NCI-H774 (cell line): ENCODE results near the gene NUAK1.

Experiments used
- DNase-seq: peaks from one replicate; lab custom pipeline; 2025; lab: John Stamatoyannopoulos, UW

The NUAK1 gene

DNA sequence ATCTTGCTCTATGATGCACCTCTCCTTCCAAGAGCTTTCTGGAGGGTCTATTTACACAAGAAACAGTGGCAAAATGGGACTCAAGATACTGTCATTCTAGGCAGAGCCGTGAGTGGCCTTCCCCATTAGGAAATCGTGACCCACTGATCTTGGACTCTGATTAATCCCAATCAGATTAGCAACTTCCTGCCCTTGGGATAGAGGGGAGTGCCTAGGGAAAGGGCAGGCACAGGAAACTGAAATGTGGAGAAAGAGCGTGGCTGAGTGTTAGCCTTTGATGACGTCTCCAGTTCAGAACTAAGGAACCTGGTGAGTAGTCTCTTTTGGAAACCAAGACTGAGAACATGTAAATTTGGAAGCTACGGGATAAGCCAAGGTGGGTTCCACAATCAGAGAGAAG lies 76.1 kb downstream of the NUAK1 start:
- no peak for DNase-seq

DNA sequence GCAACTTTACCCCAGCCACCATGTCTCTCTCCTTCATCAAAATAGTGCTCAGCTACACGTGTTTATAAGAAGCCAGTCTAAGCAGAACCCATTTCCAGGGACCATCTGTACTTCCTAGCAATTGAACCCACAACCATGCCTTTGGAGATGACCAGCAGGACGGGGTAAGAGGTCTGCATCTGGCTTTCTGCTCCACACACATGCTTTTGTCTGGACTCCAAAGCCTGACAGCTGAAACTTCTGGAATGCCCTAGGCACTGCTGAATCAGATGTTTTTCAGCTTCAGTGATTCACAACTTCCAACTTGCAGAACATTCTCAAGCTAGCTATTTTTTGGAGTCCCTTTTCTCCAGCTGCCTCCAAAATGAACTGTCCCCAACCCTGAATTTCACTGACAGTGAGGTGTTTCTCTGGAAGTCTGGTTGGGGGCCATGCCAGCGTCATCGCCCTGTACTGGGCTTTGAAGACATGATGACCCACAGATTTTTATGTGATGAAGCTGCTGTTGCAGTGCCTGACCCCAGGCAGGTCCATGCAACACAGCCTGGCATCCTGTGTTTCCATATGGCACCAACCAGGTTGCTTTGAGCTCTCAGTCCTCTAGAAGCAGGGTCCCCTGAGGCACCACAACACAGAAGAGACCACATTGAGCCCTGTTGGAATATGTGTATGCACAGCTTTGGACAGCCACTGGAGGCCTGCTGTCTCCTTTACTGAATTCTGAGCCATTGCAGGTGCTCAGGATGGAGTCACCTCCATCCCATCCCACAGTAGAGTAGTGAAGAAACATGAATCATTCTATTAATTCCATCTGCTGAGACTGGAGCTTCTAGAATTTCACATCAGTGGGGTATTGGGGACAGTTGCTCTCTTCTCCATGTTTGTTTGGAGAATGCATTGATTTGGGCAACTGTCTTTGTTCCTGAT lies 80.2 kb downstream of the NUAK1 start:
- DNase-seq: no peak

DNA sequence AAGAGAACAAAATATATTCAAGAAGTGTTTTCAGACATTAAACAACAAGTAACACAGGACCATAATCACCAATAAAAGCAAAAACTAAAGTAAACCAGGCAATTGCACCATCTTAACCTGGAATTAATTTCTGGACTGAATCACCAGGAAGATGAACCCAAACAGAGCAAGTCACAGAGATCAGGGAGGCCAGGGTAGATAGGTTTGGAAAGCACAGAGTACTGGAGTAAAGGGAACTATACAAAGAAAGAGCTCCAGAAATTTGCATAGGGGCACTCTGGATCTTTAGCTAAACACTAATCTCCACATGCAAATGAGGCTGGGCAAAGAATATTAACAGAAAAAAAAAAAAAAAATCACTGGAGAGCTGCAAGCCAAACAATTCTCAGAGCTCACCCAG lies 84.7 kb downstream of the NUAK1 start:
- no peak for DNase-seq

DNA sequence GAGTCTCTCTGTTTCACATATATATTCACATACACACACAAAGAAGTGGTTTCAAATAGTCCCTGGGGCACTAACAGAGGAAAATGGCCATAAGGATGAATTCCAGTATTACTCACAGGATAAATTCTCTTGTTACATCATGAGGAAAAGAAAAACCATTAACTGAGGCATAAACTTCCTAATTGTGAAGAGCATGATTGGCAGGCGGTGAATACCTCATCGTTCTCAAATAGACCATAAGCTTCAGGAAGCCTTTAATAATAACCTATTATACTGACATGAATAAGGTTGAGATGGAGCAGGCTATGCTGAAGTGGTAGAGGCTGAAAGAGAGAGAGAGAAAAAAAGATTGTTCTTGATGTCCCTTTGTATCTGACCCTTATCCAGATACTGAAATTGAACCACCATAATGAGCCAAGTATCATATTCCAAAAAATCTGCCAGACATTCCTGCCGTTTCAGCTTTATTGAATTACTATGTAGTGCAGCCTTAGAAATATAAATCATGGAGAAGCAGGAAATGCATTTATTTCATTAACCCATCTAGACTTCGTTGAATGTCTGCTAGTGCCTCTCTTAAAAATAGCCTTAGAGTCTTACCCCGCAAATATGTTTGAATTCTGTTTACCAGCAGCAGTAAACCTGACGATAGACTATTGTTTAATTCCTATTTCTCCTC lies 86.8 kb downstream of the NUAK1 start:
- DNase-seq: no peak

DNA sequence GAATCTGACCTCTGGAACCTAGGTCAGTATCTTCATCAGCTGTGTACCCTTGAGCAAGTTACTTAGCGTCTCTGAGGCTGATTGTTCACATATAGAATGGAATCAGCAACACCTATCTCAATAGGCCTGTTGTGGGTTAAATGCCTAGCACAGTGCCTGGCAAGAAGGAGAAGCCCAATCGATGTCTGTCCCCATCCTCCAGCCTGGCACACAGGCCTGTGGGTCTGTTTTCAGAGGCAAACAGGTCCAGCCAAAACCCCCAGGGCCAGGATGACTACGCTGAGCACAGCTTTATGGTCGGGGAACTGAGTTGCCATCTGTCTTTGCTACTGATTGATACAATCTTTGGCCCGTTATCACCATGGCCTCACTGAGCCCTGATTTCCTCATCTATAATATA lies 89.2 kb downstream of the NUAK1 start:
- DNase-seq: no peak

DNA sequence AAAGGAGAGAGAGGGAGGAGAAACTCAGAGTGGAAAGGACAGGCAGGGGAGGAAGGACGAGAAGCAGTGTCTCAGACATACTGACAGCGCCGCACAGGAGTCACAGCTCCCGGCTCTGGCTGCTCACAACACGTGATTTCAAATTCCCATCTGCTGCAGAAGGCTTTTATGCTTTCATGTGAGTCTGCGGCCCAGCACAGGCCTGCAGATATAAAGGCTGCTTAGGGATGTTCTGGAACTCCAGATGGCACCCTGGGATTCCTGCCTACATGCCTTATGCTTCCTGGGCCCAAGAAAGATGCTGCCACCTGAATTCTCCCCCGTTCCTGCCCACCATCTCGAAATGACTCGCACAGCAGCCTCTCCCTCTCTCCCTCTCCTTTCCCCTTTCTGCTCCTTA lies 89.6 kb downstream of the NUAK1 start:
- no peak for DNase-seq

DNA sequence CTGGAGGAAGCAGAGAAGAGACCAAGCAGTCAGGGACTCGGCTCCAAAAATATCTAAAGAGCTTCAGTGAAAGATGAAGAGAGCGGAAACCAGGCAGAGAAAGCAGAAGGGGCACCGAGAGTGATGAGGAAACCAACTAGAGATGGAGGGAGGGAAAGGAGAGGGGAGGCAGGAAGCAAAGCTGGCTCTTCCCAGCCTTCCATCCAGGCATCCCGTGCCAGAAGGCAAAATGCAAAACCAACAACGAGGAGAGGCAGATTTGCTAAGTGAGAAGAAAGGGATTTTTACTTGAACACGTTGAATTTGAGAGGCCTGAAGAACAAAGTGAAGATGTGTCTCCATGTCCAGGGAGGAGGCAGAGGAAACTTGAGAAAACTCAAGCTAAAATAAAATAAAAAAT lies 90.1 kb downstream of the NUAK1 start:
- DNase-seq: no peak

DNA sequence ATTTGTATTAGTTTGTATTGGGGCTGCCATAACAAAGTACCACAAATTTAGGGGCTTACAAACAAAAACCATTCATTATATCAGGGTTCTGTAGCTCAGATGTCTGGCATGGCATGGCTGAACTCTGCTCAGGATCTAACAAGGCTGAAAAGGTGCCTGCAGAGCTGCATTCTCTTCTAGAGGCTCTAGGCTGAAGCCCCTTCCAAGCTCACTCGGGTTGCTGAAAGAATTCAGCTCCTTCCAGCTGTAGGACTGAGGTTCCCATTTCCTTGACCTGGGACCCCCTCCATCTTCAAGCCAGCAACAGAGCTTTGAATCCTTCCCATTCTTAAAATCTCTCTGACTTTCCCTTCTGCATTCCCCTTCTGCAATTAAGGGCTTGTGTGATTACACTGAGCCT lies 90.7 kb downstream of the NUAK1 start:
- DNase-seq: no peak

DNA sequence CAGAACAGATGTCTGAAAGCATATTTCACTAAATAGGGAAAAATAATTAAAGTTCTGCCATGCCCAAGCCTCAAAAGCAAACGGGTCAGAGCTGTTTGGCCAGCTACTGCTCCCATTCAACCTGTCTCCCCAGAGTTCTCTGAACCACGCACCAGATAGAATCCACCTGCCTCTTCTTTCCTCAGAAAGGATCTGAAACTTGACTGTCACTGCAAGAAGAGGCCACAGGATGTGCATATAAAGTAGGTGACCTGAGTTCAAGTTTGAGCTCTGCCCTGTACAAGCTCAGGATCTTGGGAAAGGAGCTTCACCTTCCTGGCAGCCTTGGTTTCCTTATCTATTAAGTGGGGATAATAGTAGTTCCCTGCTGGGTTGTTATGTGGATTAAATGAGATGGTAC lies 91.8 kb downstream of the NUAK1 start:
- no peak for DNase-seq

DNA sequence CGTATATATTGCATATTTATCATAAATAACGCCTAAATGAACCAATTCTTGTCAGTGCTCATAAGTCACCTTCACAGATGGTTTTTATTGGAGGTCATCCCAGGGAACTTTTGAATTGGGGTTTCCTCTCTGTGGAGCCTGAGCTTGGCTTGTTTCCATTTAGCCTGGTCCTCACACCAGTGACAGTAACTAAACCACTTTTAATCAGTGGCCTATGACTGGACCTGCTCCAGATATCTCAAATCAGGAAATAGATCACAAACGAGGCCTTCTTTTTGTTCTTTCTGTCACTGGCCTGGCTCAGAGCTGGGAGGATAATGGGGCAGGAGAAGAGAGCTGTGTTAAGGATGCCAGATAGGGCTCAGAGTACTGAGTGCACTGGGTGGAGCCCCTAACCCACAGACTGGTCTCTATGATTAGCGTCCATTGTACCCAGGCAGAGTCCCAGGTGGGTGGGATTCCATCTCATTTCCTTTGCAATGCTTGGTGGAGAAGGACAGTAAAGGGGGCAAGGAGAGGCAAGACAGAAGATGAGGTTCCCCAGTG lies 92.4 kb downstream of the NUAK1 start:
- no peak for DNase-seq

DNA sequence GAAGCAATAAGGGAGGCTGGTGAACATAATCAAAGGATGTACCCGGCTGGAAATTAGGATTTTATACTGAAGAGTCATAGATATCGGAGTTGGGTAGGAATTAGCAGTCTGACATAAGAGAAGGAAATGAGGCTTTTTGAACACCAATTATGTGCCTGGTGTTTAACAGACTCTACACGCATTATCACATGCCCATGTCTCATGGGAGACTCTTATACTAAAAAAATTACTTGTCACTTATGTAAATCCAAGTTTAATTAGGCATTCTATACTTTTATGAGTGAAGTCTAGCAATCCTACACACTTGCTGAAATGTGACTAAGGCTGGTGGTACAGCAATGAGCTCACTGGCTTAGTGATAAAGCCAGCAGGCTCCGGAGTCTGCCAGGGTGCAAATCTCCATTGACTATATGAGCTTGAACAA lies 93.5 kb downstream of the NUAK1 start:
- DNase-seq: no peak

DNA sequence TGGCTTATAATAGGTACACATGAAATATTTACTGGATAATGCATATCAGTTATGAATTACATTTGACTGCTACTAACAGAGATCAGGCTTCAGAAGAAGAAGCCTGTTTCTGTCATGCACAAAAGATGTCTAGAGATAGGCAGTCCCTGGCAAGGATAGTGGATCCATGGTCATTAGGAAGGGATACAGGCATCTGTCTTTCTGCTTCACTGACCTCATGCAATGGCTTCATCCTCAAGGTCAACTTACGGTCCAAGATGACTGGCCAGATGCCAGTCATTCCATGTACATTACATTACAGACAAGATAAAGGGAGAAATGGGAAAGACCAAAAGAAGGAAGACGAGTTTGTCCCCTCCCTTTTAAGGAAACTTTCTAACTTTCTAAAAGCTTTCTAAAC lies 94.0 kb downstream of the NUAK1 start:
- DNase-seq: no peak

DNA sequence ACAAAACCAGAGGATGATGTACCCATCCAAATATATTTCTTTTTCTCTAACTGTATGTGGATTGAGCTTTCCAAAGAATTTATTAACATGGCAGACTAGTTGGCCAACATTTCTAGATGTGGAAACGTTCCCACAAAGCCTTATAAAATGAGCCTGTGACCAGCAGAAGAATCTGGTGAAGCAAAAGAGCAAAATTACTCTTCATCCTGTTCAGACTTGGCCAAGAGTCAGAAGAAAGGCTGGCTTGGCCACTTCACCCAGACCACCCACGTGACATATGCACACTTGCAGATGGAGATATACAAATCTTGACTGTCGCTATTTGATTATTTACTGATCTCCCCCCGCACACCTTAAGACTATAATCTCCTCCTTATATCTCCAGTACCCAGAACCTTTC lies 96.7 kb downstream of the NUAK1 start:
- no peak for DNase-seq

DNA sequence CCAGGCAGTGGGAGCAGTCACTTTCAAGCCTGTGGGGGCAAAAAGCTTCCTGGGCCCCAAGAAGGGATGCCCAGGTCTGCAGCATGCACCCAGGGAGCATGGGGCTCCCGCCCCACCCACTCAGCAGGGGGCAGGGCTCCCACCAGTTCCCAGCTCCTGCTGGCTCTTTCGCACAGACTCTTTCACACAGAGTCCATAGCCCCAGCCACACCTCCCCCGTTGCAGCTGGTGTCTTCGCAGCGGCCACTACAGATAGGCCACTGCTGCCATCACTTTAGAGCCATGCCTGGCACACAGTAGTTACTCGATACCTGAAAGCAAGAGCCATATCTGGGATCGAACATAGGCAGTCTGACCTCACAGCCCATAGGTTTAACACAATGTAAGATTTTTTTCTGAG lies 98.2 kb downstream of the NUAK1 start:
- DNase-seq: no peak

DNA sequence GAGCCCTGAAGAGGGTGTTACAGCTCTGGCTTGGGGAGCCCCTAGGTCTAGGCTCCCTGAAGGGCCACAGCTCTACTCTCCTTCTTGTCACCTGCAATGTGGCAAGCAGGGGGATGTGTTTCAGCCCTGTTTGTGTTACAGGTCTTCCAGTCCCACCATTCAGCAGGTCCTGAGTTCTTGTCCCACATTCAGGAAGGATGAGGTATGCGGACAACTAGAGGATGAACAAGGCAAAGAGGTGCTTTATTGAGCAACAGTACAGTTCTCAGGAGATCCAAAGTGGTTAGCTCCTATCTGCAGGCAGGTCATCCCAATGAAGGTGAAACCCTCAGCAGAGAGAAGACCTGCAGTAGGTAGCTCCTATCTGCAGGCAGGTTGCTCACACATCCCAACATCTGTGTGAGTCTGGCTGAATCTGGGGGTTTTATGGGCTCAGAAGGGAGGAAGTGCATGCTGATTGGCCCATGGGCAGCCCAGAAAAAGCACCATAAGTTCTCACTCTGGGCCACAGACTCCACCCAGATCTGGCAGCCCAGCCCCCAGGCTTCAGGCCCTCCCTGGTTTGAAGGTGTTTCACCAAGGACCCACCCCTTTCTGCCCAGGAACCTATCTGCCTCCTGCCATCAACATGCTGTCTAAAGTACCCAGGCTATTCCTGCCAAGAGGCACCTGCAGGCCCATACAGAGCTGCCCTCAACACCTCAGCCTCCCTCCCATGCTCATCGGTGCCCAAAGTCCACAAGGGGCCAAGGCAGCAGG lies 98.9 kb downstream of the NUAK1 start:
- no peak for DNase-seq

DNA sequence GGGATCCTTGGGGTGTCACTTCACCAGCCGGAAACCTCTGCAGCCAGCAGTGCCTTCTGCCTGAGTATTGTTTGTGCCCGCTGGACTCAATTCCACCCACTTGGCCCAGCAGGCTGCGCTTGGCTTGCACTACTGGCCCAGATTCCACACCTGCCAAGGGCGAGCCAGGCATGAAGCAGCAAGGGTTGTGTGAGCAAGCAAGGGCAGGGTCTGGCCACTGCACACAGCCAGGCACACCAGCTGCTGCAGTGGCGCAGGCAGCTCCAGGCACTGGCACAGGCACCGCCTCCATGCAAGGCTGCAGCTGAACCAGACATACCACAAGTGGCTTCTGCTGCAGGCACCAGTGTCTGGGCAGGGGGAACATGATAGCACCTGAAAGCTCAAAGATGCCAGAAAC lies 99.5 kb downstream of the NUAK1 start:
- no peak for DNase-seq

DNA sequence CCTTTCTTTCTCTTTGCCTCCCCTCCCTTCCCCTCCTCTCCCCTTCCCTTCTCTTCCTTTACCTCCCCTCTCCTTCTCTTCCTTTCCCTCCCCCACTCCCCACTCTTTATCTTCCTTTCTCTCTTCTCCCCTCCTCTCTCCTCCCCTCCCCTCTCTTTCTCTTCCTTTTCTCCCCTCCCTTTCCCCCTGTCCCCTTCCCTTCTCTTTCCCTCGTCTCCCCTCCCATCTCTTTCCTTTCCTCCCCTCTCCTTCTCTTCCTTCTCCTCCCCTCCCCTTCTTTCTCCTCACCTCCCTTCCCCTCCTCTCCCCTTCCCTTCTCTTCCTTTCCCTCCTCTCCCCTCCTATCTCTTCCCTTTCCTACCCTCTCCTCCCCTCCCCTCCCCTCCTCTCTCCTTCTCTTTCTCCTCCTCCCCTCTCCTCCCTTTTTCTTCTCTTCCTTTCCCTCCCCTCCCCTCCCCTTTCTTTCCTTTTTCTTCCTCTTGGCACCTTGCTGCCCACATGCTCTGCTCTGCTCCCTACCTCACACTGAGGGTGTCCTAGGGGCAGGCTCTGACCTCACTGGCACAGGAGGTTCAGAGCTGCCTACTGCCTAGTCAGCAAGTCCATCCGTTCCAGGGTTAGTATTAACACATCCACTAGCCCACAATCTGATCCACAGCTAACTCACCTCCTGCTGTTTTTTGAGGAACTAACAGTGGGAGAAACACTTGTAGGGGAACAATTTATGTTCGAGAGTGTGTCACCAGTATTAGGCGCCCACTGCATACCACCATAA lies 101.0 kb downstream of the NUAK1 start:
- DNase-seq: no peak

DNA sequence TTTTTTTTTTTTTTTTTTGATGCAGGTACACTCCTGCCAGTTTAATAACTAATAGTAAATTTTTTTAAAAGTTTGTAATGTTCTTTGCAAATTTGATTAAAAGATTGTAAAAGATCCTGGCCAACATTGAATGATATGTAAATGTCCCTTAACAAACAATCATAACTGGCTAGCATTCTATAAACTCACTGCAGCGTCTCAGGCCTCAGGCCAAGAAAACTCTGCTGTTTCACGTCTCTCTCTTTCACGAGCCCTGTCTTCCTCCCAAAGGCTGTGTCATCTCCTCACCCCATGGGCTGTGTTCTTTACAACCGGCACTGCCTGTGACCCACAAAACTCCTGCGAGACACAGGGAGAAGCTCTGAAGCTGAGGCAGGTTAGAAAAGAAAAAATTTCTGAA lies 103.3 kb downstream of the NUAK1 start:
- no peak for DNase-seq

DNA sequence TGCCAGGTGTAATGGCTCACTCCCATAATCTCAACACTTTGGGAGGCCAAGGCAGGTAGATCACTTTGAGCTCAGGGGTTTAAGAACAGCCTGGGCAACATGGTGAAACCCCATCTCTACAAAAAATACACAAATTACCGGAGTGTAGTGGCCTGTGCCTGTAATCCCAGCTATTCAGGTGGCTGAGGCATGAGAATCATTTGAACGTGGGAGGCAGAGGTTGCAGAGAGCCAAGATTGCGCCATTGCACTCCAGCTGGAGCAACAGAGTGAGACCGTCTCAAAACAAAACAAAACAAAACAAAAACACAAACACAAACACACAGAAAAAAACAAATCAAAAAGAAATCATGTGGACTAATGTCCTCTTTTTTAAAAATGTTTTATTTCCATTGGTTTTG lies 104.4 kb downstream of the NUAK1 start:
- no peak for DNase-seq

DNA sequence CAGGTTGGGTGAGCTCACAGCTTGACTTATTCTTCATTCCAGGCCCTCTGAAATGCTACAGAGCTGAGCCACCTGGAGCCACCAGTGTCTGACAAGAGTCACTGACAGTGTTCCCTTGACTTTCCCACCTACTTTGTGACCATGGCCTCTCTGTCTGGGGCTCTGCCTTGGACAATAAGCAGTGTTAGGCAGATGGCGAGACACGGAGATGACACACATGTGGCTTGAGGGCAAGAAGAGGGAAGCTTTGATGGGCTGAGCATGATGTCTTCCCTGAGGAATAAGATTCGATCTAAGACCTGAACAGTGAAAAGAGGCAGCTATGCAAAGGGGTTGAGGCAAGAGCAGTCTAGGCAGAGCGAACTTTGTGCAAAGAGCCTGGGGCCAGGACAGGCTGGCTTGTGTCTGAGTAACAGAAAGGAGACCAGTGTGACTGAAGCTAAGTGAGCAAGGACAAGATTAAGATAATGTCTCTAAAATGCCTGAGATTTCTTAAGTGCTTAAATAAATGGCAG lies 105.5 kb downstream of the NUAK1 start:
- no peak for DNase-seq

DNA sequence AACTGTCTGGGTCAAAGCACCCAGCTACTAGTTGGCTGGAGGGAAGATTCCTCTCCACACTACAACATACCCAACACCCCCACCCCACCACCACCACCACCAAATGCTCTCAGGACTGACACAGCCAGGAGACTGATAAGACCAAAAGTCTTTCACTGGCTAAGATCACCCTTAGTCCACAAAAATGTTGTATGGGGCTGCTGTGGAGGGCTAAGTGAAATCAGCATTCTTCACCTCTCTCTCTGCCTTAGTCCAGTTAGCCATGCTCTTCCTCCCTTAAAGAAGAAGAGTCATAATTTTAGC lies 106.2 kb downstream of the NUAK1 start:
- DNase-seq: no peak
